Smooth muscle cell (in vitro differentiated cells): Measurements from ENCODE around the gene RIMOC1. TPM values are rescaled to one million over a fixed set of nuclear protein-coding genes. Genes with fewer than 3 reads are reported as not detected.

Source experiments
- DNase-seq: peaks from one replicate; lab custom pipeline; 2025; ENCODE audit not compliant: unreplicated experiment; lab: John Stamatoyannopoulos, UW
- H2AFZ ChIP-seq: fragments of 200-600 bp; sonication (generic); 2 replicates; pipeline ENCODE4 v1.6.0; 2016; ENCODE audit warnings: antibody characterized with exemption, low read depth, mild to moderate bottlenecking
- H3F3A ChIP-seq: fragments of 200-600 bp; sonication (generic); 2 replicates; pipeline ENCODE4 v1.6.0; 2017; ENCODE audit warnings: antibody characterized with exemption, low read depth
- H3K27ac ChIP-seq: fragments of 200-600 bp; sonication (generic); 2 replicates; pipeline ENCODE4 v1.5.1; 2016; ENCODE audit warnings: low read depth, mild to moderate bottlenecking
- H3K27me3 ChIP-seq: fragments of 200-600 bp; sonication (generic); 2 replicates; pipeline ENCODE4 v1.6.1; 2016; ENCODE audit warnings: low read depth, mild to moderate bottlenecking
- H3K36me3 ChIP-seq: fragments of 200-600 bp; sonication (generic); 2 replicates; pipeline ENCODE4 v1.5.1; 2016; ENCODE audit warnings: low read depth
- H3K4me1 ChIP-seq: fragments of 200-600 bp; sonication (generic); 2 replicates; pipeline ENCODE4 v1.5.1; 2016; ENCODE audit warnings: low read depth
- H3K4me2 ChIP-seq: fragments of 200-600 bp; sonication (generic); 2 replicates; pipeline ENCODE4 v1.6.0; 2016; ENCODE audit warnings: mild to moderate bottlenecking
- H3K4me3 ChIP-seq: fragments of 200-600 bp; sonication (generic); 2 replicates; pipeline ENCODE4 v1.5.1; 2016; ENCODE audit warnings: mild to moderate bottlenecking
- H3K79me2 ChIP-seq: fragments of 200-600 bp; sonication (generic); 2 replicates; pipeline ENCODE4 v1.6.0; 2016; ENCODE audit warnings: low read depth, mild to moderate bottlenecking
- H3K9ac ChIP-seq: fragments of 200-600 bp; sonication (generic); 2 replicates; pipeline ENCODE4 v1.6.0; 2016; ENCODE audit warnings: low read depth
- H3K9me3 ChIP-seq: fragments of 200-600 bp; sonication (generic); replicated peaks from 2 replicates; pipeline ENCODE4 v1.5.1; 2016; ENCODE audit warnings: low read depth
- H4K20me1 ChIP-seq: fragments of 200-600 bp; sonication (generic); 2 replicates; pipeline ENCODE4 v1.6.0; 2016; ENCODE audit warnings: low read depth
- WGBS: methylation state at CpG from one replicate; pipeline ENCODE4 v1.1.7; 2016; ENCODE audit warnings: low lambda C conversion rate; 5-methylcytosine and 5-hydroxymethylcytosine counted together
- polyA plus RNA-seq: library from polyadenylated mRNA; unstranded; fragments of >200 nt; fragmentation: Nextera tagmentation; extraction: Ambion mirVana; gene quantifications from 2 replicates; pipeline ENCODE4 v1.2.1, GENCODE V29; 2016
- total RNA-seq: library from RNA; depleted of rRNA; stranded (reverse); fragments of >200 nt; gene quantifications from 2 replicates; pipeline ENCODE4 v1.2.3, GENCODE V29; 2014
- TF ChIP-seq, protein P1 (sequence below): fragments of 200-600 bp; sonication (generic); IDR thresholded peaks from 2 replicates; pipeline ENCODE4 v1.5.1; 2017; ENCODE audit warnings: borderline replicate concordance, mild to moderate bottlenecking, antibody characterized with exemption; ENCODE audit not compliant: insufficient read depth, poor library complexity, severe bottlenecking

Gene RIMOC1
- total and polyA plus RNA-seq, 2 experiments from 2014 or later, result 9.6 to 36.9 TPM

DNA sequence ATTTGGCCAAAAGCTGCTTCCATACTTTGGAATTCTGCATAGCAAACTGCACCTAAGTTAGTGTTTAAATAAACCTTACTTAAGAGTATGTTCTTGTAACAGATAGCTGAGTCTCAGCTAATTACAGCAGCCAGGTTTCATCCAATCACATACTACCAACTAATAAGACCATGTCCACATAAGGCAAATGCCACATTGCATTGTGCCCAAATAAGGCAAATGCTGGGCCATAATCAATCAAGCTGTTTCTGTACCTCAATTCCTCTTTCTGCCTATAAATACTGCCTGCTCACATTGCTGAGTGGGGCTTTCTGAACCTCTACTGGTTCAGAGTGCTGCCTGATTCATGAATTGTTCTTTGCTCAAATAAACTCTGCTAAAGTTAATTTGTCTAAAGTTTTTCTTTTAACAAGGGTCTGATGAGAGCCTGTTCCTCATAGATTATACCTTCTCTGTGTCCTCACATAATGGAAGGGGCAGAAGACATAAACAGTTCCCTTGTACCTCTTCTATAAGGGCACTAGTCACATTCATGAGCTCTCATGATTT is 29.6 kb upstream of the RIMOC1 start:
- H2AFZ ChIP-seq, result no peak overlapping the region
- DNase-seq, result no peak
- no peak overlapping the region for H3K4me3 ChIP-seq
- no peak overlapping the region for H3K4me2 ChIP-seq
- H3K9ac ChIP-seq, result no peak overlapping the region
- no peaks in the 10 kb centered on the region for H3K27me3 ChIP-seq
- H3K79me2 ChIP-seq, result no peaks in the 10 kb centered on the region
- TF ChIP-seq, protein P1, sequence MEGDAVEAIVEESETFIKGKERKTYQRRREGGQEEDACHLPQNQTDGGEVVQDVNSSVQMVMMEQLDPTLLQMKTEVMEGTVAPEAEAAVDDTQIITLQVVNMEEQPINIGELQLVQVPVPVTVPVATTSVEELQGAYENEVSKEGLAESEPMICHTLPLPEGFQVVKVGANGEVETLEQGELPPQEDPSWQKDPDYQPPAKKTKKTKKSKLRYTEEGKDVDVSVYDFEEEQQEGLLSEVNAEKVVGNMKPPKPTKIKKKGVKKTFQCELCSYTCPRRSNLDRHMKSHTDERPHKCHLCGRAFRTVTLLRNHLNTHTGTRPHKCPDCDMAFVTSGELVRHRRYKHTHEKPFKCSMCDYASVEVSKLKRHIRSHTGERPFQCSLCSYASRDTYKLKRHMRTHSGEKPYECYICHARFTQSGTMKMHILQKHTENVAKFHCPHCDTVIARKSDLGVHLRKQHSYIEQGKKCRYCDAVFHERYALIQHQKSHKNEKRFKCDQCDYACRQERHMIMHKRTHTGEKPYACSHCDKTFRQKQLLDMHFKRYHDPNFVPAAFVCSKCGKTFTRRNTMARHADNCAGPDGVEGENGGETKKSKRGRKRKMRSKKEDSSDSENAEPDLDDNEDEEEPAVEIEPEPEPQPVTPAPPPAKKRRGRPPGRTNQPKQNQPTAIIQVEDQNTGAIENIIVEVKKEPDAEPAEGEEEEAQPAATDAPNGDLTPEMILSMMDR, result no peak
- no peaks in the 10 kb centered on the region for H3F3A ChIP-seq
- no peaks in the 10 kb centered on the region for H3K9me3 ChIP-seq
- H3K36me3 ChIP-seq, result no peaks in the 10 kb centered on the region
- H4K20me1 ChIP-seq, result no peaks in the 10 kb centered on the region
- no peak overlapping the region for H3K27ac ChIP-seq
- no peaks in the 10 kb centered on the region for H3K4me1 ChIP-seq

DNA sequence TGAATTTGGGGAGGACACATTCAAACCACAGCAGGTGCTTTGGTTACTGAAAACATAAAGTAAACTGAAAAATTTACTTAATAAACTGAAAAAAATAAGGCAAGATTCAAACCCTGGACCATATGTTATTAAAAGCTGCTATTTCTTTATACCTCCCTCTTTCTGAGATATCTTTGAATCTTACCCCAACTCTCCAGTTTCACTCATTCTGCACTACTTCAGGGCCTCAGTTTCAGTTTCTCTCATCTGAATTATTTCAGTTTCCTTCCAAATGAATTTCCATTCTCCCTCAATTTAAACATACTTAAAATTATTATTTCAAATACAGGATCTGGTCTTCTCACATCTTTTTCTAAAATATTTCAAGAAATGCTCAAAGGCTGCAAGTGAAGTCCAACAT is 29.0 kb upstream of the RIMOC1 start:
- H3K27ac ChIP-seq, result no peak overlapping the region
- no peaks in the 10 kb centered on the region for H3K4me1 ChIP-seq
- H3K79me2 ChIP-seq, result no peaks in the 10 kb centered on the region
- H2AFZ ChIP-seq, result no peak overlapping the region
- H3K9me3 ChIP-seq, result no peaks in the 10 kb centered on the region
- H3K36me3 ChIP-seq, result no peaks in the 10 kb centered on the region
- no peak overlapping the region for H3K9ac ChIP-seq
- H4K20me1 ChIP-seq, result no peaks in the 10 kb centered on the region
- H3K27me3 ChIP-seq, result no peaks in the 10 kb centered on the region
- TF ChIP-seq, protein P1, result no peak
- no peaks in the 10 kb centered on the region for H3F3A ChIP-seq
- H3K4me2 ChIP-seq, result no peak overlapping the region
- H3K4me3 ChIP-seq, result no peak overlapping the region
- DNase-seq, result no peak

DNA sequence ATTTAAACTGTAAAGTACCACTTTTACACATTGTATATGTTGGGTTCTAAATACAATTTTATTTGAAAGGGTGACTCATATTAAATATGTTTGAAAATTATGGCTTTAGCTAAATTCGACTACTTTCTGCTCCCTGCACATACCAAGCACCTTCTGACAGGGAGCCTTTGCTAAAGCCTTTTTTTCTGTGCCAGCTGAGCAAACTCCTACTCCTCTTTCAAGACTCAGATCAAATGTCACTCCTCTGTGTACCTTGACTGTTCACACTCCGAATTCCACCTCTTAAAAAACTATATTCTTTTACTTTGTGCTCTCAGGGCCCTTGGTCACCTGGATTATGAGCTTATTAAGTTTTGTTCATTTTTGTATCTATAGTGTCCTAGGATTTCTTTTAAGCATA is 27.5 kb upstream of the RIMOC1 start:
- no peaks in the 10 kb centered on the region for H3K27me3 ChIP-seq
- H3F3A ChIP-seq, result no peaks in the 10 kb centered on the region
- TF ChIP-seq, protein P1, result no peak
- no peak overlapping the region for H3K4me2 ChIP-seq
- H3K4me1 ChIP-seq, result no peaks in the 10 kb centered on the region
- no peak overlapping the region for H3K9ac ChIP-seq
- H2AFZ ChIP-seq, result no peak overlapping the region
- H3K9me3 ChIP-seq, result no peaks in the 10 kb centered on the region
- 76% methylated on average over 2 of the region's 2 CpGs for WGBS
- no peak overlapping the region for H3K4me3 ChIP-seq
- H3K27ac ChIP-seq, result no peak overlapping the region
- no peak for DNase-seq
- H4K20me1 ChIP-seq, result no peaks in the 10 kb centered on the region
- no peaks in the 10 kb centered on the region for H3K79me2 ChIP-seq
- no peaks in the 10 kb centered on the region for H3K36me3 ChIP-seq

DNA sequence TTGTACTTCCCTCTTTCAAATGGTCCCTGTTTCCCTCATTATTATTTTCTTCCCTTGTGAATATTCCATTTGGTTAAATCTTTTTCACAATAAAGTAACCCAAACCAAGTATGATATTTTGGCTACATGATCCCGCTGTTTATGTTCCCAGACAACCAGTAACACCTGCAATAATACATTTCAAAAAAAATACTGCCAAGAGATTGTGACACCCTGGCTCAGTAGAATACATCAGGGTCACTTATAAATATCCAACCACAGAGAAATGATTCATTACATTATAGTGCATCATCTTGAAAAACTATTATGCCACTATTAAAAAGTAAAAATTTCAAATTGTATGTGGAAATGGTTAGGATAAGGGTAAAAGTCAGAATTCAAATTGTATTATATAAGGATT is 26.7 kb upstream of the RIMOC1 start:
- Histone ChIP-seq H3K9ac (no peak overlapping the region), H3K9me3 (no peaks in the 10 kb centered on the region), H4K20me1 (no peaks in the 10 kb centered on the region), H3F3A (no peaks in the 10 kb centered on the region), H3K27me3 (no peaks in the 10 kb centered on the region), H3K79me2 (no peaks in the 10 kb centered on the region), H3K4me2 (no peak overlapping the region), H2AFZ (no peak overlapping the region), H3K4me1 (no peaks in the 10 kb centered on the region), H3K4me3 (no peak overlapping the region), H3K27ac (no peak overlapping the region), H3K36me3 (no peaks in the 10 kb centered on the region)
- no peak for DNase-seq
- 96% methylated on average over 1 of the region's 1 CpG for WGBS
- TF ChIP-seq, protein P1, result no peak
